Stimulated activated CD8-positive, alpha-beta memory T cell treated with anti-CD3 and anti-CD28 coated beads, Interleukin-2, amount 100 ng/mL, for 48 hours (primary cell): ENCODE data around the gene TNFRSF18.
A peak's percentile ranks its signal among the peaks of the same experiment; 100 is the strongest.

Source experiments
- DNase-seq, 2 donors: peaks; one replicate each; pipeline ENCODE4 v3.0.0-alpha.2; 2020; ENCODE audit warnings: low read depth in 2 of 2

Gene TNFRSF18

DNA sequence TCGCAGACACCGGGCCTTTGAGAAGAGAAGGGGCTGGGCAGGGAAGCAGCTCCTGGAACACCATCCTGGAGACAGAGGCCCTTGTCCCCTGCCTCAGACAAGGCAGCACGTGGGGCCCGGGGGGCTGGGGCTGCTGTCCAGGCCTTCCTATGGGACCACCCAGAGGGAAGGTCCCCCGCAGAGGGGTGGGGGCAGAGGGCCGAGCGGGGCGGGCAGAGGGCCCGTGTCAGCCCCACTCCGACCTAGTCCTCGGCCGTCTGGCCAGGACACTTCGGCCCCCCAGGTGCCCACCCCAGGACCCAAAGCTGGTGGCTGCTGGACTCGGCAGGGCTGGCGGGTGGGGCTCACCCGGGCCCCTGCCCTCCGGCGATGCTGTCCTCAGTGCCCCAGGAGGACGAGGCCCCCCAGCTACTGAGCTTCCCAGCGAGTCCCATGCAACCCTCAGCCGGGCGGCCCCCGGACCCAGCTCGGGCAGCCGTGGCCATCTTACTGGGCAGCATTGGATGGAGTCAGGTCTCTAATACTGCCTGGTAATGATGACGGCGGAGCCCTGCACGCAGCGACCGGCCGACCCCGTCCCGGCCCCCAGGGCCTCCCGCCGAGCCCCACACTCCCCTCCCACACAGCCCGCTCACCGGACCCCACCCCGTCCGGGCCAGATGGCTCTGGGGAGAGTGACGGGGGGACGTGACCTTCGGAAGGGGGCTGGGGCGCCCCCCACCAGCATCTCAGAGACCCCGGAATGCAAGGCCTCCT is 39.6 kb downstream of the TNFRSF18 start:
- DNase-seq: no peak

DNA sequence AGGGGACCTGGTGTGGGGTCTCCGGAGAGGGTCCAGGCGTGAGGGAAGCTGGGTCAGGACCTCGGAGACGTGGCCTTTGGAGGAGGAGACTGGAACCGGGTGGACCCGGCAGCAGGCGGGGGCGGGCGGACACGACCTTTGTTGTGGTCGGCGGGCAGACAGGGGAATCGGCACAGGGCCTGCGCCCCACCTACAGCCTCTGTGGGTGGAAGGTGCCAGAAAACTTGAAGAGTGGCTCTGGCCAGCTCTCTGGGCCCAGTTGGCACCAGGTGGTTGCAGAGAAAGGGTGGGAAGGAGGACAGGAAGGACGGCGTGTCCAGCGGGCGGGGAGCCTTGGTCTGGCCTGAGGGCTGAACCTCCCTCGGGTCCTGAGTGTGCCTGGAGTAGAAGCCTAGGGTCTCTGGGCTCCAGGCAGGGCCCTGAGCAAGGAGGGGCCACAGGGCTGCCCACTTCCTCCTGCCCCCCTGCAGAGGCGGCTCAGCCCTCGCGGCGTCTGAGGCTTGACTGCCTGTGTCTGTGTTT is 40.4 kb downstream of the TNFRSF18 start:
- no peak for DNase-seq

DNA sequence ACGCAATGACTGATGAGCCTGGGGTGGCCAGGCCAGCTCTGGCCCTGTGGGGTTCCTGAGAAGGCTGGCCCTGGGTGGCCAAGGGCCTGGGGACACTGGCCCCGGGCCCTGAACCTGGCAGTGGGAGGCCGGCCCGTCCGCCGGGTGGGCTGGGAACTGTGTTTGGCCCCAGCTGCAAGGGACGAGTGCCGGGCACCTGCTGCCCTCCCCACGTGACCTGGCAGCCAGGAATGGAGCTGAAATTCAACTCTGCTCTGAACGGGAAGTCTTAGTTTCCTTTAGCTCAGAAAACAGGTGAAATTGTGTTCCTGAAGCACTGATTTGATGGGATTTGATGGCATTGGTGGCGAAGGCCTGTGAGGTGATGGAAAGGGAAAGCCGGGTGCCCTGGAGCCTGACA is 40.9 kb downstream of the TNFRSF18 start:
- DNase-seq: no peak

DNA sequence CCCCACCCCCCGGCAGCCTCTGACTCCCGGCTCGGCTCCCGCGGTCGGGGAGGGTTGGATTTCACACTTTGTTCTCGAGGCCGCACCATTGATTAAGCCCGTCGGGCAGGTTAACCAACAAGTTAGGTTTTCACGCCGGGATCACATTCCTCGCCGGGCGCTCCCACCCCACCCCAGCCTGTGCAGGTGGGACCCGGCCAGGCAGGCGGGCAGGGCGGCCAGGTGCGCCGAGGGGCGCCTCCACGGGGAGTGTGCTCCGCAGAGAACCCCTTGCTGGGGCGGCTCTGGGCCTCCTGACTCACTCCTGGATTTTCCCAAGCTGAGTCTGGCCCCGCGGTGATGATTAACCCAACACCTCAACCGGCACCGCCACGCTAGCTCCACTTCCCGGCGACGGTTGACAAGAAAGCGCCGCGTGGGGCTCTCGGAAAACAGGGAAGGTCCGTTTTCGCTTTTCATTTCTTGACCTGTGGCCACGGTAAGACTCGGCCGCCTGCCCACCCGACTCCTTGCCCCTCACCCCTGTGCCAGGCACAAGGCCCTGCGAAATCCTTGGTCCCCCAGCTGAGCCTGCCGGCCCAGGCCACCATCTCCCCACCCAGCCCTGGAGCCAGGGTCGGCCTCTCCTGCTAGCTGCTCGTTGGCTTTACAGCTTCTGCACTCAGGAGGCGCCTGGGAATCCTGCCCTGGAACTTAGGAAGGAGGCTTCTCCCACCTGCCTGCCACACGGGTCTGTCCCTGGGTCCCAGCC is 41.5 kb downstream of the TNFRSF18 start:
- DNase-seq: no peak

DNA sequence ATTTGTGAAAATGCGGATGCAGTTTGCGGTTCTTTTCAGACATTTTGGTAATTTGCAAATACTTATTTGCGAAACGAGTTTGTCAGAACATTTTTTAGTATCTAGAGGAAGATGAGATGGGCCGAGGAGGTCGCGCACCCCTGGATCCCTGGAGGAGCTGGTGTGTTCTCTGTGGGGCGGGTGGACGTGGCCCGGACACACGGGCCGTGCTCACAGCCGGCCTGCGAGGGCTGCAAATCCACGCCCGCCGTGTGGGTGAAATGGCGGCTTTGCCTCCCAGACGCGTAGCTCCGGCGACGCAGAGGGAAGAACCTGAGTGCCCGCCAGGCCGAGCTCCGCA is 42.1 kb downstream of the TNFRSF18 start:
- DNase-seq: no peak

DNA sequence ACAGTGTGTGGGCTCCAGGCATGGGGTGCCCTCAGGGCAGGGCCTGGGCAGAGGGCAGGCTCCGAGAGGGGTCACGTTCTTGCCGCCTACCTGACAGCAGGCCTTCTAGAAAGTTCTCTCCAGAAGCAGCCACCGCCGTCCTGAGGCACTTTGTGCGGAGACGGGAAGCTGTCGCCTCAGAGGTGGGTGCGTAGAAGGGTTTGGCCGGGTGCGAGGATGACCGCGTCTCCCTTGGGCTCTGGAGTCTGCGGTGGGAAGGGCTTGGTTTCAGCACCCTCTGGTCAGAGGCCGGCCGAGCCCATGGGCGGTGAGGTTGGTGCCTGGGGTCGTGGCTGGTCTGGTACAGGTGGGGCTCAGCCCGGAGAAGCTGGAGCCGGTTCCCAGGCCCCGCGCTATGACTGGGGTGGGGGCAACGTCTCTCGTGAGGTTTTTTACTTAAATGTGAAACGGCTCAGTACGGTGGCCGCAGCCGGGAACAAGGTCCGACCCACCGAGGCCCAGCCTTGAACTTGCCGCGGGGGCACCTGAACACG is 42.8 kb downstream of the TNFRSF18 start:
- no peak for DNase-seq

DNA sequence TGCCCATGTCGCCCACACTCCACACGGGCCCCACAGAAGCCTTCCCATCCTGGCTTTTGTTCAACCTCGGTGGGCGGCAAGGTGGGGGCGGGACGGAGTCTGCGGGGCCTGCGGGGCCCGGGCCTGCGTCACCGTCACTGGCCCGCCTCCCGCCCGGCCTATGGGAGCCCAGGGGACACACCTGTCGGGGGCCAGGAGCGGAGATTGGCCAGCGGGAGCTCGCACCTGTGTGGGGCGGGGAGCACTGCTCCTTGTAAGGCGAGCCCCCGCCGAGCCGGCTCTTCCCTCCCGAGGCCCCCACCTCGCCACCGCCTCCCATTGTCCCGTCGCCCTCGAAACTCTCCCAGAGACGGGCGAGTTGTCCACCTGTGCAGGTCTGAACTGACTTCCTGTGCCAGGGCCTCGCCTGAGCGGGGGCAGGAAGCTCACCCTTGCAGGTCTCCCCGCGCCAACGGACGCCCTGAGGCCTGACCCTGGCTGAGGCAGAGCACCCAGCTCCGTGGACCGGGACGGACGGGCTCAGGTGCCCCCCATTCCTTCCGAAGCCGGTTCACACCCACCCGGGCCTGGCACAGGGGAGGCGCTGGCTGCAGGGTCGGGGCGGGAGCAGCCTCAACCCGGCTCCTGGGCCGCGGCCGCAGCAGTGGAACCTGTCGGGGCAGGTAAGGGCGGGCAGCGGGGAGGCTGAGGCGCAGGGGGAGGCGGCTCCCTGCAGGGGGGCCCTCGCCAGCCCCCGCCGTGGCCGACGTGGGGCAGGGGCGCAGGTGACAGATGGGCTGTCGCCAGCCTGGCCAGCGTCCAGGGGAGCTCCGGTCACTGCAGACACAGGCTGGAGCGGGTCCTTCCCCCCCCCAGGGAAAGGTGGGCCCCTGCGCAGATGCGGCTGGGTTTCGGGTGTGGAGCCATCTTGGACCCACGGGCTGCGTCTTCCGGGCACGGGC is 43.5 kb downstream of the TNFRSF18 start:
- DNase-seq: no peak

DNA sequence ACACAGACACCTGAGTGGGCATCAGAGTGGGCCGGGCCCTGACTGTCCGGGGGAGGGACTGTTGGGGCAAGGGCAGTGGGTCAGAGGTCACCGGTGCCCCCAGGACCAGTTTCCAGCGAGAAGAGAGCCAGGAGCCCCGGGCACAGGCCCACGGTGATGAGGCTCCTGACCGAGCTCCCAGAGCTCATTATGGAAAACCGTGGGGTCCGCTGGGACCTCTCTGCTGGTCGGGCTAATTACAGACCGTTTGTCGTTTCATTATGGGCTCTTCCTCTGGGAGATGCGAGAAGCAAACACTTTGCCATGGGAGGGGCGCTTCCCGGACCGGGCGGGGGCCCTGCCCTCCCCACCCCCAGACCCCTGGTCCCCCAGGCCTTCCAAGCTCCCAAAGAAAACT is 44.7 kb downstream of the TNFRSF18 start:
- no peak for DNase-seq

DNA sequence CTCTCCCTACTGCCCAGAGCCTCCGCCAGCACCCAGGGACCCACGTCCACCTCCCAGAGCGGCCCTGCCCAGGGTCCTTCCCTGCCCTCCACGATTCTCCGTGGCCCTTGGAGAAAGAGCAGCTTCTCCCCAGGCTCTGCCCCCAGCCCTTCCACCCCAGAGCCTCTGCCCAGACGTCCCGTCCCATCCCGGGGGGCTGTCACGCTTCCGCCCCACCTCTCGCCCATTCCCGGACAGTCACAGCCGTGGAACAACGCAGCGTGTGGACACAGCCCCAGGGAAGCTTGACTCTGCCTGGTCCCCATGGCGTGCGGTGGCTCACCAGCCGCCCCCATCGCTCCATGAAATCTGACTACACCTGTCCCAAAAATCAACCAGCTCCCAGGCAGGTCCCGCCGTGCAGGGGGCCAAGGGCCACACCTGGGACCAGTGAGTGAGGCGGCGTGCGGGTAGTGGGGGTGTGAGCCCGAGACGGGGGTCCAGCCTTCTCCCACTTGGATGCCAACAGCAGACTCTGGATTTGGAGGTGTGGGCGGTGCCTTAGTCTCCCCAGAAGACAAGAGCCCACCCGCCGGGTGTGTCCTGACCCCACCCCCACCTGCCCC is 45.2 kb downstream of the TNFRSF18 start:
- DNase-seq: no peak

DNA sequence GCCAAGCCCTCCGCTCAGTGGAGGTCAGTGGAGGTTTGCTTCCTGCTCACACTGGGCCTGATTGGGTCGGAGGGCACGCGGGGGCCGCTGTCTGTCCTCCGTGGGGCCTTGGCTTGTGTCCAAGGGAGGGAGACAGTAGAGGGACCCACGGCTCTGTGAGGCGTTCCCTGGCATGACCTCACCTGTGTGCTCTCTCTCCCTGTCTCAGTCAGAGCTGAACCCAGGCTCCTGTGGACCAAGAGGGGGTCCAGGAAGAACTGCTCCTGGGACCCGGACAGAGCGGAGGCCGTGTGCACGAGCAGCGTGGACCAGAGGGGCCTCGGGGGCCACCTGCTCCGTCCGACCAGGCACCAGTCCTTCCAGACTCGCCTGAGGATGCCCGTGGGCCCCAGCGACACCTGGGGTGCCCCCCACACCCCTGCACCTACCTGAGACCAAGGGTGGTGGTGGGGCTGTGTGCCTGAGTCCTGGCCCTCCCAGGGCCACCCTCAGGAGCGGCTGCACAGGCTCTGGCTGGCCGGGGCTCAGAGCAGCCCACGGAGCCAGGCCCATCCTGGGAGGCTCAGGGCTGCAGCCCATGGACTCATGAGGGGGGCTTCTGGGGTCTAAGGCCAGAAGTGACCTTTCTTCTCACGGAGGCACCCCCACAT is 46.0 kb downstream of the TNFRSF18 start:
- DNase-seq: no peak

DNA sequence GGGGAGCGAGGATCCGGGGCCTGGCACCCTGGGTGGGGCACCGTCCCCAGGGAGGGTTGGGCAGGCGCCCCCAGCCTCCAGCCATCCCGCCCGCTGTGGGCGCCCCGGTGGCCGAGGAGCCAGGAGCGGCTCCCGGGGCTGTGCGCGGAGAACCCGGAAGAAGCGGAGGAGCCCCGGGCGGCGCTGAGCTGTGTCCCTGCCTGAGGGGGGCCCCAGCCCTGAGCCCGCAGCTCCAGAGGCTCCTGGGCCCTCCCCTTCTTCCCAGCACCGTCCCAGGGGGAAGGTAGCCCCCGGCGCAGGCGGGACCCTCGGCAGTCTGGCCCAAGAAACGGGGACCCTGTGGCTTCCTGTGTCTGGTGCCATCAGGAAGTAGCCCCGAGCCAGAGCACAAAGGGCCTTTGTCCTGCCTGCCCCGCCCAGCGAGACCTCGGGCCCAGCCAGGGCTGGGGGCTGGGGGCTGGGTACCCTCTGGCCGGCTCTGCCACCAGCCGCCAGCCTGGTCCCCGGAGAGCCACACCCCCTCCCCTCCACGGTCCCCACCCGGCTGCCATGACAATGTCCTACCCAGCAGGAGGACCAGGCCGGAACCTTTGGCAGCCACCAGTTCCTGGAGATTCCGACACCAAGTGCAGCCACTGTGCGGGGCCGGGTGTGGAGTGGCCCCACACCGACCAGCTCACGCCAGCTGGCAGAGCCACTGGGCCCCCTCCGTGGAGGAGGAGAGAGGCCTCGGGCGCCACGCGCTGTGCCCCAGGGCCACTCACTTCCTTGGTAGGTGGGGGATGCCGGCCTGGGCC is 48.3 kb downstream of the TNFRSF18 start:
- no peak for DNase-seq

GRCh38 chr1:1157426-1157913 is 48.9 kb downstream of the TNFRSF18 start:
- DNase-seq: peak; percentile 53 to 55

GRCh38 chr1:1157033-1157365 is 49.4 kb downstream of the TNFRSF18 start:
- no peak for DNase-seq

- DNase-seq: no peak
Measured at GRCh38 chr1:1156140-1157032, 50.0 kb downstream of the TNFRSF18 start.

DNA sequence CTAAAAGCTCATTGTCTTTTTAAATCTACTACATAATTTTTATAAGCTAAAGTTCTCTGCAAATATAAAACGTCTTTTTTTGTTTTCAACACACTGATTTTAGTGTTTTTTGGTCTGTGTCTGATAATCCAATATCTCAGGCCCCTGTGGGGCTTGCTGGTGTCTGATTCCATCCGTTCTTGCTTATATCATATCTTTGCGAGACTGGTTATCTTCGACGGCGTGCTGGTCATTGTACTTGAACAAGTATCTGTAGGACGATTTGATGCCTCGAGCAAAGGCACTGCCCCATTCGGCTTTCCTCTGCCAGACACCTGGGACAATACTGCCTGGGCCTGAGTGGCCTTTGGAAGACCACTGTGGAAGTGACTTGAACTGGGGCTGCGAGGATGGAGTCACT is 51.1 kb downstream of the TNFRSF18 start:
- DNase-seq: no peak

DNA sequence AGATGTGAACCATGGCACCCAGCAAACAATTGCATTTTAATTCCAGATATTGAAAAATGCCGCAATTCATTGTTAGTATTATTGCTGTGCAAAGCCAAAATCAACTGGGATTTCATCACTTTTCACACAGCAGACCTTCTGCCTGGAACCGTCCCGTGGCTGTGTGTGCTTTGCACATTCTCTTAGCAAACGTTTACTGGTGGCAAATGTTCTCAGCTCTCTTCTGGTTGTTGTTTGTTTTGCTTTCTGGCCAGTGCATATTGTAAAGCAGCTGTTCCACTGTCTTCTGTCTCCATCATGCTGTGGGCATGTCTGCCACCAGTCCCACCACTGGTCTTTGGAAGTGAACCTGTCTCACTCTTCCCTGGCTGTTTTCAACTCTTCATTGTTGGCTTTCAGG is 52.5 kb downstream of the TNFRSF18 start:
- no peak for DNase-seq
